ENCODE measurements around the gene DNAH1.

Gene DNAH1

GRCh38 chr3:52444860-52445793 is 129.0 kb downstream of the DNAH1 start, which contains the start of gene SEMA3G:
SEMA3G (minus strand) TSS chr3:52445103; CDS start chr3:52445027, 76 bp downstream.
- Mint-ChIP-seq H3K4me3 (peak within 1 kb of the TSS; percentile 64 to 78 (median 64)), H3K9me3 (no peaks in the 10 kb centered on the region), H3K4me1 (peaks cover 28% of the 10 kb centered on the region), H3K36me3 (ENCODE audit: low read depth) (no peaks in the 10 kb centered on the region), H3K27me3 (ENCODE audit: low read depth) (peaks cover 11% of the 10 kb centered on the region), H3K27ac (peak within 1 kb of the TSS in 1 of 3 experiments; percentile 43)
- TF ChIP-seq CTCF (IDR thresholded peaks at IDR 0.05; ENCODE audit: unreplicated experiment in 3 of 3): peak; percentile 58 to 72 (median 66)

- H3K9me3 Mint-ChIP-seq: no peaks in the 10 kb centered on the region
- H3K4me1 Mint-ChIP-seq: peaks cover 33% of the 10 kb centered on the region
- H3K4me3 Mint-ChIP-seq: no peak overlapping the region
- H3K27ac Mint-ChIP-seq: no peak overlapping the region
- peaks cover 11% of the 10 kb centered on the region for H3K27me3 Mint-ChIP-seq (ENCODE audit: low read depth)
- no peaks in the 10 kb centered on the region for H3K36me3 Mint-ChIP-seq (ENCODE audit: low read depth)
- no peak for TF ChIP-seq CTCF (IDR thresholded peaks at IDR 0.05; ENCODE audit: unreplicated experiment in 3 of 3)
Observed at GRCh38 chr3:52446042-52446441, 129.9 kb downstream of the DNAH1 start.

- H3K36me3 Mint-ChIP-seq (ENCODE audit: low read depth): no peaks in the 10 kb centered on the region
- H3K4me3 Mint-ChIP-seq: peak overlapping the region in 1 of 3 experiments; percentile 10
- TF ChIP-seq CTCF (IDR thresholded peaks at IDR 0.05; ENCODE audit: unreplicated experiment in 3 of 3): peak; percentile 99 to 100 (median 99)
- peak overlapping the region in 2 of 3 experiments; percentile 21 to 39 for H3K27ac Mint-ChIP-seq
- H3K4me1 Mint-ChIP-seq: peaks cover 40% of the 10 kb centered on the region
- peaks cover 11% of the 10 kb centered on the region for H3K27me3 Mint-ChIP-seq (ENCODE audit: low read depth)
- H3K9me3 Mint-ChIP-seq: no peaks in the 10 kb centered on the region
Observed at GRCh38 chr3:52446631-52447511, 130.8 kb downstream of the DNAH1 start.

GRCh38 chr3:52447512-52448355 is 131.6 kb downstream of the DNAH1 start:
- peak overlapping the region in 1 of 3 experiments; percentile 10 for H3K4me3 Mint-ChIP-seq
- peak overlapping the region in 2 of 3 experiments; percentile 21 to 39 for H3K27ac Mint-ChIP-seq
- H3K36me3 Mint-ChIP-seq (ENCODE audit: low read depth): no peaks in the 10 kb centered on the region
- H3K4me1 Mint-ChIP-seq: peaks cover 44% of the 10 kb centered on the region
- peaks cover 11% of the 10 kb centered on the region for H3K27me3 Mint-ChIP-seq (ENCODE audit: low read depth)
- no peak for TF ChIP-seq CTCF (IDR thresholded peaks at IDR 0.05; ENCODE audit: unreplicated experiment in 3 of 3)
- no peaks in the 10 kb centered on the region for H3K9me3 Mint-ChIP-seq

Data from nephron (organoid).